Activated CD8-positive, alpha-beta memory T cell treated with anti-CD3 and anti-CD28 coated beads, Interleukin-2, amount 50 U/mL, for 1 hour (primary cell): ENCODE data around the gene CAMK1D.
"Not testable (repeated sequence)": the region's sequence is repeated elsewhere in the genome, so short reads cannot be mapped to it uniquely, and the experiment has no call there.

Experiments
- DNase-seq: peaks from one replicate; pipeline ENCODE4 v3.0.0-alpha.2; 2020; ENCODE audit errors: extremely low read depth

CAMK1D gene

GRCh38 chr10:12724807-12725579 is 375.6 kb downstream of the CAMK1D start:
- DNase-seq = no peak

DNA sequence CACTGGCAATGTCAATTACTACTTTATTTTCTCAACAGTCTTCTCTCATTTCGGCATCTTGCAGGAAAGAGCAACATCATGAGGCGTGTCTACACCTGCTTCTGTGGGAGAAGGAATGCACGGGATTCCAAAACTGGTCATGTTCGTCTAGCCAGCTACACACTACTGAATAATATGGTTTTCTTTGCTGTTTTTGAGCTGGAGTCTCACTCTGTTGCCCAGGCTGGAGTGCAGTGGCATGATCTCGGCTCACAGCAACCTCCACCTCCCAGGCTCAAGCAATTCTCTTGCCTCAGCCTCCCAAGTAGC is 376.2 kb downstream of the CAMK1D start:
- DNase-seq = not testable (repeated sequence)

GRCh38 chr10:12726971-12727831 is 377.9 kb downstream of the CAMK1D start:
- no peak for DNase-seq

DNA sequence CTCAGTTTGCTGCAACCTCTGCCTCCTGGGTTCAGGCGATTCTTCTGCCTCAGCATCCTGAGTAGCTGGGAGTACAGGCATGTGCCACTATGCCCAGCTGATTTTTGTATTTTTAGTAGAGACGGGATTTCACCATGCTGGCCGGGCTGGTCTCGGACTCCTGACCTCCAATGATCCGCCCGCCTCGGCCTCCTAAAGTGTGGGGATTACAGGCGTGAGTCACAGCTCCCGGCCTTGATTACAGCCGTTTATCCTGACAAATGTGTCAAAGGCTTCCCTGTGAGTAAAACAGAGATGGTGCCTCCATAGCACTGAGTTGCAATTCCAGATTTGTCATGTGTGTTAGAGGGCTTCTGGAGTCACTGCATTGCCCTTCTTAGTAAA is 378.5 kb downstream of the CAMK1D start:
- no peak for DNase-seq

- no peak for DNase-seq
Measured at GRCh38 chr10:12728494-12728893, 379.1 kb downstream of the CAMK1D start.

DNA sequence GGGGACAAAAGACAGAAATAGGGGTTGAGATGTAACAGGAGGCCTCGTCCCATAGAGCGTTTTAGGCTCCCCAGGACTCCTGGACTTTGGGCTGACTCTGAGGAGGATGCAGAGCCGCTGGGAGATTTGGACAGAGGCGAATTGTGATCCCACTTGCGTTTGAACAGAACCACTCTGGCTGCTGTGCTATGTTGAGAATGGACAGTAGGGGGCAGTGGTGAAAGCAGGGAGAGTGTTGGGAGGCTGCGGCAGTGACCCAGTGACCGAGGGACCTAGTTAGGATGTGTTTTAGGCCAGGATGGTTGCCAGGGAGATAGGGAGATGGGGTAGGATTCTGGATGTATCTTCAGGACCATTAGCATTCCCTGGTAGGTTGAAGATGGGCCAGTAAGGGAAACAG is 380.5 kb downstream of the CAMK1D start:
- no peak for DNase-seq

DNA sequence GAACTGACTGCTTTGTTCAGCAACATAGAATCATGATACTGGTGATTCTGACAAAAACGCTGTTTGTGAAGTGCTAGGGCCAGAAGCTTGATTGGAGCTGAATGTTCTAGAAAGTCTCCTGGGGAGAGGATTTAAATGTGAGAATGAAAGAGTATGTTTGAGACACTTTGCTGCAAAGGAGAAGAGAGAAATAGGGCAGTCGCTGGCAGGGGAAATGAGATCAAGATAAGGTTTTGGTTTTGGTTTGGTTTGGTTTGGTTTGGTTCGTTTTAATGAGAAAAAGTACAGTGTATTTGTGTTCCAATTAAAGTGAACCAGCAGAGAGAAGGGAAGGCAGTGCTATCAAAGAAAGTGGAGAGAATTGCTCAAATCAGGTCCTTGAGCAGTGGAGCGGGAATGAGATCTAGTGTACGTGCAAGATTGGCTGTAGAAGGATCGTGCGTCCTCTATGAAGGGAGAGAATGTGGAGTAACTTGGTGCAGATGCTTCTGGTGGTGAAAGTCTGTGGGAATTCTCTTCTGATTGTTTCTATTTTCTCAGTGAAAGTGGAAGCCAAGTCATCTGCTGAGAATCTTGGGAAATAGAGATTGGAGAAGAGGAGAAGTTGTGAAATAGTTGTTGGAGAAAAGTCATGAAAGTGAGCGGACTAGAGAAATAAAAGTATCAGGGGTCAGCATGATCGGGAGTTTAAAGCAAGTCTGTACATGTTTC is 381.6 kb downstream of the CAMK1D start:
- no peak for DNase-seq

GRCh38 chr10:12733271-12733670 is 383.9 kb downstream of the CAMK1D start:
- no peak for DNase-seq

DNA sequence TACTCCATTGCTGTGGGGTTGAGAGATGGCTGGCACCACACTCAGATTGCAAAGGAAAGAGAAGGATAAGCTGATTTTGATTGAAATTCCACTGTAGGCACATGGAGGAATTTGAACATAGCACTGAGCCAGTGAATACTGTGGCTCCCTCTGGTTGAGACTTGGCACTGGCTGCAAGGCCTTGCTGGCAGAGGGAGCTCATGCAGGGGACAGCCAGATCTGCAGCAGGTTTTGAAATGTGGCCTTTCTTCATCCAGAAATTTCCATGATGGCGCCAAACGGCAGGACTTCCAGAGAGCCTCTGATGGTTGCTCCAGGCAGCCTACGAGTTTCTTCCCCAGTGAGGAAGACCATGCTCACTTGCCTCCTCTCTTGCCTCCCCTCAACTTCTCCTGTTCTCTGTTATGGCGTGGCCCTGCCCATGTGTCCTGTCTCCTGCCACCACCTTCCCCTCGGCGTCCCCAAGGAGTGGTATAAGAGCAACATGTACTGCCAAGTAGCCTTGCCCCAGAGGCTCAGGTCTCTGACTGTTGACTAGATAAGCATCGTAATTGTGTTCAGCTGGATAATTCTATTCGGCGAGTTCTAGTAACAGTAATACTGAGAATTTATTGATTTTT is 386.6 kb downstream of the CAMK1D start:
- DNase-seq = no peak

DNA sequence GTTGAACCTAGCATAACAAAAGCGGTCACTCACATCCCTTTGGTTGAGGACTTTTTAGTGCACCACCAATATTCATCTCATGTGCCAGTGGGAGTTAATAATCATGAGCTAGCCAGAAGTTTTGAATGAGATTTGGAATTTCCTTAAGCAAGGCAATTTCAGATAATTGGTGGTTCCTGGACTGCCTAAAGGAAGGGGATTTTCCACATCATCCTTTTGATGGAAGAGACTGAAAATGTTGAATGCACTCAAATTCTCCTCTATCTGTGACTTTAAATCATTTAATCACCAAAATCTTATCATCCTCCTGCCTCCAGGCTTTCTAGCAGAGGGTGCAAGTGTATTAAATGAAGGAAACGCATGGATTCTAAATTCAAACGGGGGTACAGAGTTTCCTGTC is 391.5 kb downstream of the CAMK1D start:
- DNase-seq = no peak

- DNase-seq = no peak
Measured at GRCh38 chr10:12741360-12741804, 392.0 kb downstream of the CAMK1D start.

GRCh38 chr10:12742771-12743170 is 393.4 kb downstream of the CAMK1D start:
- no peak for DNase-seq

DNA sequence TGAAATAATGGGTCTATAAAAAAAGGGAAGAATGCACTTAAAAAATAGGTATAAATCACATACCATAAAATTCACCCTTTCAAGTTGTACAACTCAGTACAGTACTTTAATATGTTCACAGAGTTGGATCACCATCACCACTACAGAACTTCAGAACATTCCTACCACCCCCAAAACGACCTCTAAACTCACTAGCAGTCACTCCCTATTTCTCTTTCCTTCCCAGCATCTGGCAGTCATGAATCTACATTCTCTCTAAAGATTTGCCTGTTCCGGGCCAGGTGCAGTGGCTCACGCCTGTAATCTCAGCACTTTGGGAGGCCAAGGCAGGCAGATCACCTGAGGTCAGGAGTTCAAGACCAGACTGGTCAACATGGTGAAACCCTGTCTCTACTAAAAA is 394.1 kb downstream of the CAMK1D start:
- DNase-seq = not testable (repeated sequence)

DNA sequence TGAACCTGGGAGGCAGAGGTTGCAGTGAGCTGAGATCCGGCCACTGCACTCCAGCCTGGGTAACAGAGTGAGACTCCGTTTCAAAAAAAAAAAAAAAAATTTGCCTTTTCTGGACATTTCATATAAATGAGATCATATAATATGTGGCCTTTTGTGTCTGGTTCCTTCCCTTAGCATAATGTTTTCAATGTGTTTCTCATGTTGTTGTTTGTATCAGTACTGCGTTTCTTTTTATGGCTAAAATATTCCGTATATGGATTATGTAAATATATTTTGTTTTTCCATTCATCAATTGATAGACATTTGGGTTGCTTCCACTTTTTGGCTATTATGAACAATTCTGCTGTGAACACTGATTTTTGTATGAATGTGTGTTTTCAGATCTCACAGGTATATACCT is 394.6 kb downstream of the CAMK1D start:
- no peak for DNase-seq

DNA sequence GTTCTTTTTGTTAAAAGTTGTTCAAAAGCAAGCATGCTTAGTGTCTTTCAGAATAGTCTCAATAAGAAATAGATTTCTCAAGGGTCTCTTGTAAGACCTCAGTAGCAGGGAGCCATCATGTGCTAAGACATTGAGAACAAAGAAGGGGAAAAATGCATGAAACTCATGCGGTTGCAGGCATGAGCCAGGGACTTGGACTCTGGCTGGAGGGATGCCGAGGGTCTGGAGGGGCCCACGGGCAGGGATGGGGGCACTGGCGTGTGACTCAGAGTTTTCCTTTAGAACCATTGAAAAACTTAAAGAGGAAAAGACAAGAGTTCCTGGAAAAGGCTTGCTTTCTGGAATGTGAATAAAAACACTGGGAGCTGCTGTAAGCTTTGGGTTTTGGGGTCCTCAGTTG is 398.8 kb downstream of the CAMK1D start:
- no peak for DNase-seq

DNA sequence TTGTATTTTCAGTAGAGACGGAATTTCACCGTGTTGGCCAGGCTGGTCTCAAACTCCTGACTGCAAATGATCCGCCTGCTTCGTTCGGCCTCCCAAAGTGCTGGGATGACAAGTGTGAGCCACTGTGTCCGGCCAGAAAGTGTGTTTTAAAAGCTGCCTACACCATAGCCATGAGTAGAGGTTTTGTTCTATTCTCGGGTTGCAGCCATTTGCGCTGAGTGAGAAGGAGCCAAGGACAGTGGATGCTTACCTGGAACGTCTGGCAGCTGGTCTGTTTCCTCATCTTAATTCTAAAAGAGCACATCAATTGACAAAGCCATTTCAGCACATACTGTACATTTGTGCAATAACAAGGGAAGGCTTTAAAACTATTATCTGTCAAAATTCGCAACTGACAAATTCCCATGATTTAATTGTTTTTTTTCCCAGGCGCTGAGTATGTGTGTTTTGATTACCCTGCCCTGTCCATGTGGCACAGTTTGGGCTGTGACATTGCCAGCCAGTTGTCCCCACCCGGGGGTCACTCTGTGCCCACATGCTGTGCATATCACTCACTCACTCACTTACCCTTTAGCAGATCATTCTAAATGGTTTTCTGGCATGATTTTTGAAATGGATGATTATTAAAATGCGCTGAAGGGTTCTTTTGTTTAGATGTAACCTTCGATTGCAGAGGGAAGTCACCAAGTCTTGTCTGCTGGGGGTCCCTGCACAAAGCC is 400.6 kb downstream of the CAMK1D start:
- no peak for DNase-seq

DNA sequence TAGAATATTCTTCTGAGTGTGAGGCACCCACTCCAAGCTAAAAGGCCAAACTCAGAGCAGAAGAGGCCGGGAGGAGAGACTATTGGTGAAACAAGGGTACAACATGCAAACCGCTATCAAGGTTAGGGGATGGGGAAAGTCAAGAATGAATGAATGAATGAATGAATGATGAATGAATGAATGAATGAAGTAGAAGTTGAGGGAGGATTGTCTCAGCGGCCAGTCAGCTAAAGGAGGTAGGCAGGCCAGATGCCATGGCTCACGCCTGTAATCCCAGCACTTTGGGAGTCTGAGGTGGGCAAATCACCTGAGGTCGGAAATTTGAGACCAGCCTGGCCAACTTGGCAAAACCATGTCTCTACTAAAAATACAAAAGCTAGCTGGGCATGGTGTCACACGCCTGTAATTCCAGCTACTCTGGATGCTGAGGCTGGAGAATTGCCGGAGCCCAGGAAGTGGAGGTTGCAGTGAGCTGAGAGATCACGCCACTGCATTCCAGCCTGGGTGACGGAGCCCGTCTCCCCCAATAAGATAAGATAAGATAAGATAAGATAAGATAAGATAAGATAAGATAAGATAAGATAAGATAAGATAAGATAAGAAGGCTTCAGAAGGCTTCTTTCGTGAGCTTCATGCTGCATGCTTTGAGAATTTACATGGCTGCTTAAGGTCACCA is 401.3 kb downstream of the CAMK1D start:
- DNase-seq = no peak

- no peak for DNase-seq
Measured at GRCh38 chr10:12755075-12755474, 405.7 kb downstream of the CAMK1D start.

GRCh38 chr10:12757351-12757750 is 408.0 kb downstream of the CAMK1D start:
- no peak for DNase-seq

DNA sequence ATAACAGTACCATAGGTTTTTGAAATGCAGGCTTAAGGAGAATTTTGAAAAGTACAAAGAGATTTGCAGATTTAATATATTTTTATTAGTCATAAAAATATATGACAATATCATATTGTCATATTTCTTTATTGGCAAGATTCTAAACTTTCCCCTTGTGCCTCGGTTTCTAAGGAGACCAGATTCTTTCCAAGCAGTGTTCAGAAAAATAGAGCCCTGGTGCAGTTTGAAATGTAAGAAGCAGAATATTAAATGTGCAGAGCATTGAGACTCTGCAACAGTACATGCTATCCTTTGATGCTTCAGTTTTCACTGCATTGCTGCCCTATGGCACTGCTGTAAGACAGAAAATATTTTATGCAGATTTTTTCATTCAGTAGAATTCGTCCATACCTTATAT is 408.9 kb downstream of the CAMK1D start:
- no peak for DNase-seq

- no peak for DNase-seq
Measured at GRCh38 chr10:12766223-12766622, 416.9 kb downstream of the CAMK1D start.
